GM19455 (cell line): Measurements from ENCODE around the gene PRIMPOL.

ENCODE experiments used
- ATAC-seq: cut with Tn5 transposase; IDR thresholded peaks from one replicate; pipeline ENCODE4 v1.9.1; 2021; ENCODE audit not compliant: unreplicated experiment

Gene PRIMPOL

GRCh38 chr4:184664445-184665210 lies 15.1 kb downstream of the PRIMPOL start:
- ATAC-seq, result no peak

GRCh38 chr4:184666670-184667069 lies 17.1 kb downstream of the PRIMPOL start:
- ATAC-seq, result no peak

- no peak for ATAC-seq
These were observed 18.6 kb downstream of the PRIMPOL start for GRCh38 chr4:184668096-184668495.

- no peak for ATAC-seq
These were observed 19.1 kb downstream of the PRIMPOL start for GRCh38 chr4:184668511-184669114.

DNA sequence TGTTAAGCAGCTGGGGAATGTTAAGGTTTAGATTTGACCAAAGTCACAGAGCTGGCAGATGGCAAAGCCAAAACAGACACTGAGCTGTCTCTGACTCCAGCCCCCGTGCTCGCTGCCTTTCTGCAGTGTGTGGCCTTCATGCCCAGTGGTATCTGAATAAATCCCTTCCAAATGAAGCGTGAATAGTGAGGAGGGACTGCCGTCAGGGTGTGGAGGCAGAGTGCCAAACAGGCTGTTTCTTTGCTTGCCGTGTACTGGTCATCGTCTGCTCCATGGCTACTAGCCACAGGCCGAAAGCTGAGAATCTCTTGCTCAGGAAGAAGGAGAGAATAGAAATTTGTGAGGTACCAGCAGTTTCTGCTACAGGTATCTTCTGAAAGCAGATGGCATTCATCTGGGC lies 19.7 kb downstream of the PRIMPOL start:
- ATAC-seq, result no peak

DNA sequence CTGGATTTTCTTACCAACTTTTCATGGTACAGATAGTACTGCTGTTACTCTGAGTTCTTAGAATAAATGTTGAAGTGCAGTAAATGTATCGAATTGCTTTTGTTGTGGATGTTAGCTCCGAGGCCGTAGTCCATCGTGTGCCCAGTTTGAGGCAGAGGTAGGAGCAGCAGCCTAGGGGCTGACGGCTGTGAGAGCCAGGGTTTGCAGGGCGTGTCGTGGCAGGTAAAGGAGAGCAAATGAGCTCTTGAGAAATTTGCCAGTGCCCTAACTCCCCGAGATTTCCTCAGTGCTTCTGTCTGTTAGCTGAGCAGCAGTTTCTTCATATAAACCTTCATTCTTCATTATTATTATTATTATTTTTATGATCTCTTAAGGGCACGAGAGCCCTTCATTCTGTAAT lies 21.6 kb downstream of the PRIMPOL start:
- ATAC-seq, result no peak

DNA sequence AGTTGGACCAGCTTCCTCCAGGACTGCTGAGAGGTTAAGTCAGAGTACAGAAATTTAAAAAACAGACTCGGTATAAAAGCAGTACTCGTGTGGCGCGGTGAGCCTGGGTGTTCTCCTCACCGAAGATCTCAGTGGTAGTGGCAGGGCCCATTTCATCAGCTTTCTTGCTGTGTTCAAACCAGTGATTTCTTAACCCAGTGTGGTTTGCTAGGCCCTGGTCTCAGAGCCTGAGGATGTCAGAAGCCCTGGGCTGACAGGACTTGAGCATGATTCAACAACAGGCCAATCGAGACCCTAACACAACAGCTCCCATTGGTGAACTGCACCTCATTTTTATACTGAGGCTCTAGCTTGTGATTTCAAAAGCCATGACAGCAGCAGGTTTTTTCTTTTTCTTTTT lies 23.2 kb downstream of the PRIMPOL start:
- ATAC-seq, result no peak

DNA sequence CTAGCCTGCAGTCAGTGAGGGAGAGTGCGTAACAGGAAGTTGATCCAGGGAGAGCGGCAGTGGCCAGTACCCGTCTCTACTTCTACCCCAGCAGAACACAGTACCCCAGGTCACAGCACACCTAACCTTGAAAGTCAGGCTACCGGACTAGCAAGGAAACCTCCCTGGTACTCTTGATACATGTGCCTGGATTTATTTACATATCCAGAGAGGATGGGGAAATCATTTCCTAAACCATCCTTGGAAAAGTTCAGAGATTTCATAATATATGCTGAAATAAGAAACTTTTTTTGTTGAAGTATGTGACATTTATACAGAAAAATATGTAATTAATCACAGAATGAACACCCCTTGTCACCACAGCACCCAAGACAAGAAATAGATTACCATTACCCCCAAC lies 24.5 kb downstream of the PRIMPOL start:
- no peak for ATAC-seq

GRCh38 chr4:184675018-184675417 lies 25.5 kb downstream of the PRIMPOL start:
- no peak for ATAC-seq

GRCh38 chr4:184675821-184676492 lies 26.4 kb downstream of the PRIMPOL start:
- ATAC-seq, result no peak

DNA sequence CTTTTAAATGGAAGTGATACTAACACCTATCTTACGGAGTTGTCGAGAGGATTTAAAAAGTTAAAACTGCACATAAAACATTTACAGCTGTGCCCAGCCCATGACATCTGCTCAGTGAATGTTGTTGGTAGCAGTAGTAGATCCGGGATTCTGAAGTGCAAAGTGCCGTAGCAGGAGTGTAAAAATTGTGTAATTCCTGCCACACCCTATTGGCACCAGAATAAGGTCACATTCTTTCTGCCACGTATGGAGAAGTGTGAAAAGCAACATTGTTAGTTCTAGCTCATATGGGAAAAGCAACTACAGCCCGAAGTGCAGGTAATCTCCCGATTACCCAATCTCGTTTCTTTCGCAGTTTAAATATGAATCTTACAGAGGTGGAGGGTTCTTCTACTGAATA lies 31.2 kb downstream of the PRIMPOL start:
- no peak for ATAC-seq

- no peak for ATAC-seq
These were observed 32.4 kb downstream of the PRIMPOL start for GRCh38 chr4:184681916-184682315.

GRCh38 chr4:184684491-184685189 lies 35.1 kb downstream of the PRIMPOL start:
- no peak for ATAC-seq

DNA sequence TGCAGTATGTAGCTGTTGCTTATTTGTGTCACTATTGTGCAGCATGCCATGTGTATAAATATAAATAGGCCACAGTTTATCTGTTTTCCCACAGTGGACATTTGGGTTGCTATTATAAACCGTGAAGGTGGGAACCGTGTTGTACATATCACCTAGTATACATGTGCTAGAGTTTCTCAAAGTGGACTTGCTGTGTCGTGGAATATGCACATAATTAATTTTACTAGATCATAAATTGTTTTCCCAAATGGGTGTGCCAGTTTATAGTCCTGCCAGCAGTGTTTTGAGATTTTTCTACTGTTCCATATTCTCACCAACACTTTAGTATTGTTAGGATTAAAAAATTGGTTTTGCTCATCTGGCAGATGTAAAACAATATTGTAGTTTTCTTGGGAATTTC lies 38.5 kb downstream of the PRIMPOL start:
- no peak for ATAC-seq

- no peak for ATAC-seq
These were observed 38.9 kb downstream of the PRIMPOL start for GRCh38 chr4:184688447-184688846.

DNA sequence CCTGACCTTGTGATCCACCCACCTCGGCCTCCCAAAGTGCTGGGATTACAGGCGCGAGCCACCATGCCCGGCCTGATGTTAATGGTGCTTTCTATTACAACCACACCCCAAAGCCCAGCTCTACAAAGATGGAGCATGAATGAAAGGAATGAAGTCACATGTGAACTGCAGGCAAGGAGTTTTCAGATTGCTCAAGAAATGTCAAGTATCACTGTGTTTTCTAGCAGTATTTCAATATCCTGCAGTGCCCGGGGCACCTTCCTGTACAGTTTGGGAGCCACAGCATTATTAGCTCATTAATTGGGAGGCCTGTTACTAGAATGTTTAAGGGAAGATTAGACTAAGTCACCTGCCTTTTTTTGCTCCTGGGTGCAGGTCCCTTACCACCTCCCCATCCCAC lies 40.1 kb downstream of the PRIMPOL start:
- ATAC-seq, result no peak

- ATAC-seq, result no peak
These were observed 43.5 kb downstream of the PRIMPOL start for GRCh38 chr4:184693056-184693455.

DNA sequence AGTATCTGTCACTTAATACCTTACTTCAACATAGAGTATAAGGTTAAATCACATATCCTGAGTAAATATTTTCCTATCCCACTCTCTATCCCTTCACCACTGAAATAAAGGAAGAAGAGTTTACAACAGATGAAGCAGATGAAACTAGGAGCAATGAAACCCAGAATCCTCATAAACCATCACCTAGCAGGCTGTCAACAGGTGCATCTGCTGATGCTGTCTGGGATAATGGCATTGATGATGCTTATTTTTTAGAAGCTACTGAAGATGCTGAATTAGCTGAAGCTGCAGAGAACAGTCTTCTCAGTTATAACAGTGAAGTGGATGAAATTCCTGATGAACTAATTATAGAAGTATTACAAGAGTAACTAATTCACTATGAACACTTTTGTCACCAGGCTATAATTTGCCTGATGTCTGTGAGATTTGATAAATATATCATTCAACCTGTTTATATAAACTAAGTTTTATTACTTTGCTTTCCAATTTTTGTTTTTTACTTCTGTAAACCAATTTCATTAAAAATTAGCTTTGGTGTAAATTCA lies 44.9 kb downstream of the PRIMPOL start:
- no peak for ATAC-seq

GRCh38 chr4:184695178-184695896 lies 45.8 kb downstream of the PRIMPOL start:
- ATAC-seq, result no peak

DNA sequence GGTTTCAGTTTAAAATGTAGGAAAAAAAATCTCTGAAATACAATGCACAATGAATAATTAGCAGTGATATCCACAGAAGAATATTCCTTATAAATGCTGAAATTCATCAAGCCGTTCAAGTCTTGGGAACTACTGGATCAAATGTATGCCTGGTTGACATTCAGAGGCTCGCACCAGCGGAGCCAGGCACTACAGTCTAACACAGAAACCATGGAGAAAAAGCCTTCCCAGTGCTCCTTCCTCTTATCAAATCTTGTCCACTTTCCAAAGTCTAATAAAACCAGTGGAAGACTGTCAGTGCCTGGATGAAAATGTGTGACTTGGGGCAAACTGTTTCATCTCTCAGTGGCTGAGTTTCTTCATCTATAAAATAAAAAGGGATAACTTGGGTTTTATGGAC lies 48.4 kb downstream of the PRIMPOL start:
- ATAC-seq, result no peak

GRCh38 chr4:184699941-184700340 lies 50.4 kb downstream of the PRIMPOL start:
- ATAC-seq, result no peak
